B cell (primary cell): ENCODE results near the gene ZNF620.

ENCODE experiments used
- EZH2 ChIP-seq: IDR thresholded peaks from 2 replicates; pipeline ENCODE4 v1.6.1; 2012; ENCODE audit warnings: borderline replicate concordance, low read depth, mild to moderate bottlenecking, moderate library complexity, low read length; ENCODE audit not compliant: insufficient read depth, poor library complexity, severe bottlenecking
- TF ChIP-seq, protein P1 (sequence below): fragments of 200-600 bp; IDR thresholded peaks from one replicate; pipeline ENCODE4 v1.8.0; 2022; ENCODE audit warnings: antibody characterized with exemption, mild to moderate bottlenecking

DNA sequence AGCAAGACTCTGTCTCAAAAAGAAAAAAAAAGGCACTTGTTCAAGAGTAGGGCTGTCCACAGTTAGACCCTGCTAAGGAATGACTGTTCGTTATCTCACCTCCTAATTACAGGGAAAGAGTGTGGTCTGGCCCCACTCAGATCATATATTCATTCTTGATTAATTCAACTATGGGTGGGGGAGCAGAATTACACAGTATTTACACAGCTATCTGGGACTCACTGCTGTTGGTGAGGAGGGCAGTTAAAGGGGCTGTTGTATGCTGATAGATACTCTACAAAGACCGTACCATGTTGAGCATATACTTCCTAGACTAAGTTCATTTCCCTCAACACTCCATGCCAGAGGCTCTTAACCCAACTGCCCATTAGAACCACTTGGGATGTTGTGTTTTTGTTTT, 3.8 kb upstream of the ZNF620 start:
- TF ChIP-seq, protein P1, sequence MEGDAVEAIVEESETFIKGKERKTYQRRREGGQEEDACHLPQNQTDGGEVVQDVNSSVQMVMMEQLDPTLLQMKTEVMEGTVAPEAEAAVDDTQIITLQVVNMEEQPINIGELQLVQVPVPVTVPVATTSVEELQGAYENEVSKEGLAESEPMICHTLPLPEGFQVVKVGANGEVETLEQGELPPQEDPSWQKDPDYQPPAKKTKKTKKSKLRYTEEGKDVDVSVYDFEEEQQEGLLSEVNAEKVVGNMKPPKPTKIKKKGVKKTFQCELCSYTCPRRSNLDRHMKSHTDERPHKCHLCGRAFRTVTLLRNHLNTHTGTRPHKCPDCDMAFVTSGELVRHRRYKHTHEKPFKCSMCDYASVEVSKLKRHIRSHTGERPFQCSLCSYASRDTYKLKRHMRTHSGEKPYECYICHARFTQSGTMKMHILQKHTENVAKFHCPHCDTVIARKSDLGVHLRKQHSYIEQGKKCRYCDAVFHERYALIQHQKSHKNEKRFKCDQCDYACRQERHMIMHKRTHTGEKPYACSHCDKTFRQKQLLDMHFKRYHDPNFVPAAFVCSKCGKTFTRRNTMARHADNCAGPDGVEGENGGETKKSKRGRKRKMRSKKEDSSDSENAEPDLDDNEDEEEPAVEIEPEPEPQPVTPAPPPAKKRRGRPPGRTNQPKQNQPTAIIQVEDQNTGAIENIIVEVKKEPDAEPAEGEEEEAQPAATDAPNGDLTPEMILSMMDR: no peak
- no peak for TF ChIP-seq EZH2
